Measurements from ENCODE around the gene OSBPL1A. TPM values are rescaled to one million over a fixed set of nuclear protein-coding genes. Genes with fewer than 3 reads are reported as not detected.
A peak's percentile ranks its signal among the peaks of the same experiment; 100 is the strongest.

The OSBPL1A gene
- total RNA-seq, 1 experiment from 2014 or later: 37.4 TPM

DNA sequence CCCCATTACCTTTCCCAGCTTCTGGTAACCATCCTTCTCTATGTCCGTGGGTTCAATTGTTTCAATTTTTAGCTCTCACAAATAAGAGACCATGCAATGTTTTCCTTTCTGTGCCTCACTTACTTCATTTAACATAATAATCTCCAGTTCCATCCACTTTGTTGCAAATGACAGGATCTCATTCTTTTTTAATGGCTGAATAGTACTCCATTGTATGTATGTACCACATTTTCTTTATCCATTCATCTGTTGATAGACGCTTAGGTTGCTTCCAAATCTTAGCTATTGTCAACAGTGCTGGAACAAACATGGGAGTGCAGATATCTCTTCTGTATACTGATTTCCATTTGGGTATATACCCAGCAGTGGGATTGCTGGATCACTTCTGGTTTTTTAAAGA is 256.9 kb downstream of the OSBPL1A start:
- H3K27me3 ChIP-seq (ENCODE audit: insufficient read depth, low read depth): no peaks in the 10 kb centered on the region
- H3K9me3 ChIP-seq (ENCODE audit: insufficient read depth, low read depth): no peaks in the 10 kb centered on the region
- POLR2A ChIA-PET (ENCODE audit: unreplicated experiment): interaction anchor here (0.7 kb wide), 1 partner anchor 125 kb away, joined by 11 read pairs; no protein-coding TSS in a partner anchor
- BruUV-seq (replicated peaks): no TSS peak
- H3K4me2 ChIP-seq: no peak overlapping the region
- CTCF ChIA-PET: interaction anchor here (0.6 kb wide), 1 partner anchor 349 kb away, joined by 3 read pairs; no protein-coding TSS in a partner anchor
- no peak overlapping the region for H3K27ac ChIP-seq
- H3K9me2 ChIP-seq (ENCODE audit: insufficient read depth): no peaks in the 10 kb centered on the region
- no peak overlapping the region for H3K4me3 ChIP-seq
- H3F3A ChIP-seq (ENCODE audit: insufficient read depth, low read depth): peaks cover 31% of the 10 kb centered on the region
- no peak for TF ChIP-seq CTCF (conservative IDR thresholded peaks at IDR 0.05)
- no peak for TF ChIP-seq EZH2 (IDR thresholded peaks at IDR 0.05; ENCODE audit: low read depth)
- no peak for DNase-seq
- no peak overlapping the region for H2AFZ ChIP-seq
- H3K36me3 ChIP-seq (ENCODE audit: low read depth): no peaks in the 10 kb centered on the region
- no peaks in the 10 kb centered on the region for H4K20me1 ChIP-seq (ENCODE audit: insufficient read depth)
- H3K79me2 ChIP-seq (ENCODE audit: low read depth): no peaks in the 10 kb centered on the region
- H3K4me1 ChIP-seq (replicated peaks; ENCODE audit: insufficient read depth): peaks cover 29% of the 10 kb centered on the region
- intact Hi-C loops (cut with micrococcal nuclease; ENCODE audit: unreplicated experiment): no loop called here

GRCh38 chr18:24138789-24139616 is 258.6 kb downstream of the OSBPL1A start, which contains the start of gene CABYR:
TSS of gene CABYR (plus strand) at chr18:24139062. CDS start at chr18:24143115, 4,053 bp downstream.
- intact Hi-C loops (cut with micrococcal nuclease; ENCODE audit: unreplicated experiment): loop anchor here (10.0 kb wide), 1 partner anchor 76 kb away; no protein-coding TSS in a partner anchor
- H3K27me3 ChIP-seq (ENCODE audit: insufficient read depth, low read depth): no peaks in the 10 kb centered on the region
- no peaks in the 10 kb centered on the region for H3K36me3 ChIP-seq (ENCODE audit: low read depth)
- H3K9me3 ChIP-seq (ENCODE audit: insufficient read depth, low read depth): no peaks in the 10 kb centered on the region
- H2AFZ ChIP-seq: no peak within 1 kb of the TSS
- H4K20me1 ChIP-seq (ENCODE audit: insufficient read depth): no peaks in the 10 kb centered on the region
- TF ChIP-seq CTCF (conservative IDR thresholded peaks at IDR 0.05) (no peak), EZH2 (IDR thresholded peaks at IDR 0.05; ENCODE audit: low read depth) (no peak)
- H3K9me2 ChIP-seq (ENCODE audit: insufficient read depth): no peaks in the 10 kb centered on the region
- peak within 1 kb of the TSS; percentile 91 for H3K27ac ChIP-seq
- DNase-seq: peak; percentile 54 to 77
- BruUV-seq (replicated peaks): no TSS peak
- POLR2A ChIA-PET (ENCODE audit: unreplicated experiment): interaction anchor here (0.5 to 0.8 kb wide), 16 partner anchors 9 to 994 kb away, joined by 3 to 8 read pairs (median 4); no protein-coding TSS in a partner anchor
- no peaks in the 10 kb centered on the region for H3K79me2 ChIP-seq (ENCODE audit: low read depth)
- CTCF ChIA-PET: no interaction called here
- H3F3A ChIP-seq (ENCODE audit: insufficient read depth, low read depth): peaks cover 32% of the 10 kb centered on the region
- H3K4me2 ChIP-seq: peak within 1 kb of the TSS; percentile 68
- peaks cover 31% of the 10 kb centered on the region for H3K4me1 ChIP-seq (replicated peaks; ENCODE audit: insufficient read depth)
- peak within 1 kb of the TSS; percentile 53 for H3K4me3 ChIP-seq

- BruUV-seq (replicated peaks): TSS peak; percentile 90
- peak overlapping the region; percentile 53 for H3K4me3 ChIP-seq
Measured at GRCh38 chr18:24138409-24138788, 259.2 kb downstream of the OSBPL1A start.

More at GRCh38 chr18:24138409-24138788, 259.2 kb downstream of the OSBPL1A start:
- no peaks in the 10 kb centered on the region for H3K9me3 ChIP-seq (ENCODE audit: insufficient read depth, low read depth)
- intact Hi-C loops (cut with micrococcal nuclease; ENCODE audit: unreplicated experiment): loop anchor here (10.0 kb wide), 1 partner anchor 76 kb away; no protein-coding TSS in a partner anchor
- no peaks in the 10 kb centered on the region for H3K27me3 ChIP-seq (ENCODE audit: insufficient read depth, low read depth)
- peaks cover 32% of the 10 kb centered on the region for H3F3A ChIP-seq (ENCODE audit: insufficient read depth, low read depth)
- H3K36me3 ChIP-seq (ENCODE audit: low read depth): no peaks in the 10 kb centered on the region
- H2AFZ ChIP-seq: no peak overlapping the region
- no peaks in the 10 kb centered on the region for H3K79me2 ChIP-seq (ENCODE audit: low read depth)
- H3K27ac ChIP-seq: peak overlapping the region; percentile 91
- H3K4me2 ChIP-seq: peak overlapping the region; percentile 64
- DNase-seq: no peak
- H4K20me1 ChIP-seq (ENCODE audit: insufficient read depth): no peaks in the 10 kb centered on the region
- no peaks in the 10 kb centered on the region for H3K9me2 ChIP-seq (ENCODE audit: insufficient read depth)
- ChIA-PET CTCF (no interaction called here), POLR2A (ENCODE audit: unreplicated experiment) (interaction anchor here (0.5 to 0.8 kb wide), 13 partner anchors 9 to 993 kb away, joined by 3 to 6 read pairs (median 3); no protein-coding TSS in a partner anchor)
- TF ChIP-seq EZH2 (IDR thresholded peaks at IDR 0.05; ENCODE audit: low read depth): no peak
- TF ChIP-seq CTCF (conservative IDR thresholded peaks at IDR 0.05): no peak
- peaks cover 31% of the 10 kb centered on the region for H3K4me1 ChIP-seq (replicated peaks; ENCODE audit: insufficient read depth)

Data from PC-9 (cell line).